ENCODE data around the gene MIOS.

GRCh38 chr7:7535691-7536090, 31.0 kb upstream of the MIOS start, which contains the start of gene COL28A1:
- TF ChIP-seq CTBP1 (IDR thresholded peaks at IDR 0.05; ENCODE audit: borderline replicate concordance) (no peak), FOXK2 (IDR thresholded peaks at IDR 0.05) (no peak)

All from HEK293T (cell line).